GM19099 (cell line): Measurements from ENCODE around the gene ZFYVE9.

Source experiments
- POLR2A ChIP-seq: IDR thresholded peaks from 3 replicates; pipeline ENCODE4 v1.6.1; 2011; ENCODE audit warnings: low read depth; ENCODE audit not compliant: insufficient read length; ENCODE audit errors: extremely low read depth

ZFYVE9 gene

DNA sequence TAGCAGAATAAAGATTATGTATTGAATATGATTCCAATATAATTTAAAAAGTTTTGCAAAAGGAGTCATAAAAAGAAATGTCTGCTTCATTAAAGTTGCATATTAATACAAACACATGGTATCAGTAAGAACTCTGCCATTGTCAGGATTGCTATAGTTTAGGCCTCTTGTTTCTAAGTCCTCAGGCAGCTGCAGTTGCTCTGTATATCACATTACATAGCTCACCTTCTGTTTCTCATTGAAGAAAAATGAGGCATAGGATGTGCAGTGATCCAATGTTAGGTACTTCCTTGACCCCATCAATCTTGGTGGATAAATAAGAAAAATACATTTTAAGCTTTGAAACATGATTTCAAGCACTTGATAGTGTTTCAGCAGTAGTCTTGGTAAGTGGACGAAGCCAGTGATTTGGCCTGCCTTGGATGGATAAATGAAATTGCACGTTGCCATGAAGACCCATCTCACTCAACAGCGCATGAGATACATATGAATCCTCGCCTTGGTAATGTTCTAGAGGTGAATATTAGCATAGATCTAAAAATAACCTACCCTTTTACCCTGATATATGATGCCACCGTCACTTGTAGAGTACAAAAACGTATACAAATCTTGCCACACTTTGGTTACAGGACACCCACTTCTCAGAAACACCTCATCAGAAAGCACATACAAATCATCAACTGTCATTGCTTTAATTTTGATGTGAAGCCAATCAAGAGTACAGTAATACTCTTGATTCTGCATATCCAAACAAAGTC is 25.3 kb downstream of the ZFYVE9 start:
- no peak for TF ChIP-seq POLR2A

- TF ChIP-seq POLR2A, result no peak
These were observed 26.6 kb downstream of the ZFYVE9 start for GRCh38 chr1:52168373-52169080.

DNA sequence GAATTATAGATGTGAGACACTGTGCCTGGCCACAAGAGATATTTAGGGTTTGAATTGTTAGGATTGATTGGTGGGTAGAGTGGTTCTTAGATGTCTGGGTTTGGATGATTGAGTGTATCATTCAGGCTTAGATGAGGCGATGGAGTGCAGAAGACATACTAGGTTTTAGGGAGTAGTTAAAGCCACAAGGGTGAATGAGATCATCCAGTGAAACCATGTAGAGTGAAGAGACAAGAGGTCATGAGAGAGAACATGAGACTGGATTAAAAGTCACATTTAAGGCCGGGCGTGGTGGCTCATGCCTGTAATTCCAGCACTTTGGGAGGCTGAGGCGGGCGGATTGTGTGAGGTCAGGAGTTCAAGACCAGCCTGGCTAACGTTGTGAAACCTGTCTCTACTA is 37.2 kb downstream of the ZFYVE9 start:
- no peak for TF ChIP-seq POLR2A

GRCh38 chr1:52180176-52180575 is 38.3 kb downstream of the ZFYVE9 start:
- TF ChIP-seq POLR2A, result no peak

- no peak for TF ChIP-seq POLR2A
These were observed 41.0 kb downstream of the ZFYVE9 start for GRCh38 chr1:52182874-52183400.

DNA sequence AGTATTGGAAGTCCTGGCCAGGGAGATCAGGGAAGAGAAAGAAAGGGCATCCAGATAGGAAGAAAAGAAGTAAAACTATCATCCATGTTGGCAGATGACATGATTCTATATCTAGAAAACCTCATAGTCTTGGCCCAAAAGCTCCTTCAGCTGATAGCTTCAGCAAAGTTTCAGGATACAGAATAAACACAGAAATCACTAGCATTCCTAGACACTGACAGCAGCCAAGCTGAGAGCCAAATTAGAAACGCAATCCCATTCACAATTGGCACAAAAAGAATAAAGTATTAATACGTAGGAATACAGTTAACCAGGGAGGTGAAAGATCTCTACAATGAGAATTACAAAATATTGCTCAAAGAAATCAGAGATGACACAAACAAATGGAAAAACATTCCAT is 44.6 kb downstream of the ZFYVE9 start:
- no peak for TF ChIP-seq POLR2A

GRCh38 chr1:52189898-52190480 is 48.1 kb downstream of the ZFYVE9 start:
- no peak for TF ChIP-seq POLR2A

DNA sequence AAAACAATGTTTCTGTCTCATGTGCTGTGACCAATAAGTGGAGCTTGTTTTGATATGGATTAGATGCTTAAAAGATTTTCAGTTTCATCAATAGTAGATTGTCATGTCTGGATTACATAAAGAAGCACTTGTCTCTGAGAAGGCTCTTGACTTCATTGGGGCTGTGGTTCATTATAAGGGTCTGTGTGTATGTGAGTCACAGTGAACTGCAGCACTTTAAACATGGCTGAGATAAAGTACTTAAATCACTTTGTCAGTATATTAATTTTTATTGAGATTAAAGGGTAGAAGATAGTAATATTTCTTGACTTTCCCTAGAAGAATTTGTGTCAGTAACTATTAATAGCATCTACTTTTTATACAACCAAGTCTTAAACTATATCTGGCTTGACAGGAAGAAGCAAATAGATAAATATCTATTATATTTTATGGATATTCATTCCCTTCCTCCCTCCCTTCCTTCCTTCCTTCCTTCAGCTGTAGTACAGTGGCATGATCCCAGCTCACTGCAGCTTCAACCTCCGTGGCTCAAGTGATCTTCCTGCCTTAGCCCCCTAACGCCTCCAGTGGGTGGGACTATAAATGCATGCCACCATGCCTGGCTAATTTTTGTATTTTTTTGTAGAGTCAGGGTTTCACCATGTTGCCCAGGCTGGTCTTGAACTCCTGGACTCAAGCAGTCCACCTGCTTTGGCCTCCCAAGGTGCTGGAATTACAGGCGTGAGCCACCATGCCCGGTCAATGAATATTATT is 48.8 kb downstream of the ZFYVE9 start:
- no peak for TF ChIP-seq POLR2A

- no peak for TF ChIP-seq POLR2A
These were observed 49.6 kb downstream of the ZFYVE9 start for GRCh38 chr1:52191395-52191965.

DNA sequence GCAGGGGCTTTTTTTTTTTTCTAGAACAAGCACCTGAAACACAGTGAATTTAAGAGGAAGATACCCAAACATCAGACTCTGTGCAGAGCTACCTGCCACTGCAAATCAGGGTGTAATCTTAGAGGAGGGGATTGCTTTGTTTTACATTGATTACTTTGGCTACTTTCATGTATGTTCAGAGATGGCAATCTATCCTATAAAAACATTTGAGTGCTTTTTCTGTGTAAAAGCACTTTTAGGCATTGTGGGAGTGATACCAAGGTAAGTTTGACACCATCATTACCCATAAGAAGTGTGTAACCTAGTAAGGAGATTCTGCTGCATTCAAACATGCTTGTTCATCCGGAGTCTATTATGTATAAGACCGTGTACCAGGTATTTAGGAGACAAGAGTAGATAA is 50.1 kb downstream of the ZFYVE9 start:
- TF ChIP-seq POLR2A, result no peak

- TF ChIP-seq POLR2A, result no peak
These were observed 50.5 kb downstream of the ZFYVE9 start for GRCh38 chr1:52192436-52192835.

GRCh38 chr1:52193985-52194384 is 52.1 kb downstream of the ZFYVE9 start:
- no peak for TF ChIP-seq POLR2A

DNA sequence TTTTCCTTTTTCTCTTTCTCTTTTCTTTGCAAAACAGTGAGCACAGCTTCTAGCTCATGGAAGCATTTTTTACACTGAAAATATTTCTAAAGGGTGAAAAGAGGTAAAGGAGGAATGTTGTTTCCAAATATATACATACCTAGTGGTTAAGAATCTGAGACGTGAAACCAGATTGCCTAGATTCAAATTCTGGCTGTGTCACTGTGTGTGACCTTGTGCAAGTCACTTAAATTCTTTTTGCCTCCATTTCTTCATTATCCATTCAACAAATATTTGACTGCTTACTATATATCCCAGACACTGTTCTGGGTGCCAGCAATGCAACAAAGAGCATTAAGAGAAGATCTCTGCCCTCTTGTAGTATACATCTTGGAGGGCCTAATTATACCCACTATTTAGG is 53.3 kb downstream of the ZFYVE9 start:
- TF ChIP-seq POLR2A, result no peak

- no peak for TF ChIP-seq POLR2A
These were observed 62.2 kb downstream of the ZFYVE9 start for GRCh38 chr1:52203935-52204625.
